ENCODE results near the gene ABCD2.

DNA sequence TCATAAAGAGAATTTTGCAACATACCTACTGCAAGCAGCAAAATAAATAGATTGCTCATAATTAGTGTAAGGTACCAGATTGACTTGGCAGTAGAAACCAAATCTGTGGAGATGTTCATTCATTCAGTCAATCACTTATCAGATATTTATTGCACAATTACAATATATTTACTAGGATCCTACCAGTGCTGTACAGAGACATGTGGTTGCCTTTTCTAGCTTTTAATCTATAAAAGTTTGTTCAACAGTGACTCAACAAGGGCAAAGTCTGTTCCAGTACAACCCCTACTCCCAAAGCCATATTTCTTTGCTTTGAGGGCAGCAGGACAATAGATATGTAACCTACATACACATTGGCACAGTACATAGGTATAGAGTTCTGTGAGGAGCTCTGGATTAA, 27.3 kb downstream of the ABCD2 start:
- TF ChIP-seq, protein P1, sequence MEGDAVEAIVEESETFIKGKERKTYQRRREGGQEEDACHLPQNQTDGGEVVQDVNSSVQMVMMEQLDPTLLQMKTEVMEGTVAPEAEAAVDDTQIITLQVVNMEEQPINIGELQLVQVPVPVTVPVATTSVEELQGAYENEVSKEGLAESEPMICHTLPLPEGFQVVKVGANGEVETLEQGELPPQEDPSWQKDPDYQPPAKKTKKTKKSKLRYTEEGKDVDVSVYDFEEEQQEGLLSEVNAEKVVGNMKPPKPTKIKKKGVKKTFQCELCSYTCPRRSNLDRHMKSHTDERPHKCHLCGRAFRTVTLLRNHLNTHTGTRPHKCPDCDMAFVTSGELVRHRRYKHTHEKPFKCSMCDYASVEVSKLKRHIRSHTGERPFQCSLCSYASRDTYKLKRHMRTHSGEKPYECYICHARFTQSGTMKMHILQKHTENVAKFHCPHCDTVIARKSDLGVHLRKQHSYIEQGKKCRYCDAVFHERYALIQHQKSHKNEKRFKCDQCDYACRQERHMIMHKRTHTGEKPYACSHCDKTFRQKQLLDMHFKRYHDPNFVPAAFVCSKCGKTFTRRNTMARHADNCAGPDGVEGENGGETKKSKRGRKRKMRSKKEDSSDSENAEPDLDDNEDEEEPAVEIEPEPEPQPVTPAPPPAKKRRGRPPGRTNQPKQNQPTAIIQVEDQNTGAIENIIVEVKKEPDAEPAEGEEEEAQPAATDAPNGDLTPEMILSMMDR (IDR thresholded peaks at IDR 0.05; ENCODE audit: low read length) = no peak
- no peak for TF ChIP-seq EZH2 (optimal IDR thresholded peaks at IDR 0.05; ENCODE audit: low read depth, low read length)
